HepG2 (cell line): ENCODE data around the gene SCRT2. TPM values are rescaled to one million over a fixed set of nuclear protein-coding genes. Genes with fewer than 3 reads are reported as not detected.

Source experiments
- ATAC-seq: fragments of 200-7000 bp; cut with Tn5 transposase; 3 replicates; pipeline ENCODE4 v1.9.1; 2020; ENCODE audit warnings: mild to moderate bottlenecking, moderate library complexity
- BruUV-seq: library from RNA; stranded (reverse); fragments of 400-500 nt; replicated peaks from 2 replicates; lab custom pipeline; 2021; lab: Mats Ljungman, UMichigan
- CTCF ChIA-PET: fragments of 300-600 bp; formaldehyde crosslinking; extraction: SDS; loops from one replicate; lab custom pipeline; 2021; ENCODE audit warnings: low total read pairs, inconsistent platforms, low intra/inter-chr PET ratio; lab: Yijun Ruan, JAX
- POLR2A ChIA-PET: fragments of 350-600 bp; sonication (Branson Sonifier 250); formaldehyde crosslinking; loops from one replicate; lab custom pipeline; 2020; ENCODE audit warnings: antibody characterized with exemption, inconsistent platforms; lab: Yijun Ruan, JAX
- DNase-seq: peaks from one replicate; pipeline ENCODE4 v3.0.0-alpha.2; 2015; ENCODE audit warnings: low spot score
- FAIRE-seq: peaks from 3 replicates; lab custom pipeline; 2011; peaks lifted over from hg19 to GRCh38; lab: Jason Lieb, UNC
- H2AFZ ChIP-seq: one replicate; pipeline ENCODE4 v1.6.1; 2011; ENCODE audit warnings: low read length, inconsistent platforms
- H3K27ac ChIP-seq: fragments of 300-600 bp; 3 replicates; pipeline ENCODE4 v1.8.0; 2011; ENCODE audit warnings: mixed run types, mild to moderate bottlenecking, mixed read lengths, low read length, inconsistent platforms; ENCODE audit not compliant: insufficient read depth; ENCODE audit errors: extremely low read length
- H3K27me3 ChIP-seq, 2 experiments: fragments of 200-600 bp in 1 of 2; 2 replicates in 1 of 2; 3 replicates in 1 of 2; pipeline versions ENCODE4 v1.6.0 to v1.8.0; 2011; ENCODE audit warnings: low read length in 2 of 2, mild to moderate bottlenecking in 2 of 2, moderate library complexity in 2 of 2, inconsistent platforms in 1 of 2; ENCODE audit not compliant: insufficient read depth in 2 of 2, control insufficient read depth in 1 of 2
- H3K36me3 ChIP-seq, 2 experiments: fragments of 200-600 bp in 1 of 2; replicated peaks in 1 of 2; 2 replicates in 1 of 2; 3 replicates in 1 of 2; pipeline versions ENCODE4 v1.5.1 to v1.8.0; 2011; ENCODE audit warnings: low read length in 2 of 2, inconsistent platforms in 1 of 2; ENCODE audit not compliant: insufficient read depth in 2 of 2, control insufficient read depth in 1 of 2
- H3K4me1 ChIP-seq: 2 replicates; pipeline ENCODE4 v1.5.1; 2012; ENCODE audit warnings: low read length, inconsistent platforms; ENCODE audit not compliant: insufficient read depth
- H3K4me2 ChIP-seq: 2 replicates; pipeline ENCODE4 v1.6.0; 2011; ENCODE audit warnings: low read depth, low read length, inconsistent platforms
- H3K4me3 ChIP-seq, 3 experiments: fragments of 200-600 bp in 1 of 3; sonication (generic), shearing (Covaris generic) in 1 of 3; replicated peaks in 1 of 3; 2 replicates each; pipeline ENCODE4 v1.5.1; 2011 to 2016; ENCODE audit warnings: low read length in 3 of 3, inconsistent platforms in 2 of 3, low read depth in 2 of 3, mild to moderate bottlenecking in 2 of 3, control low read depth in 1 of 3, mixed read lengths in 1 of 3; ENCODE audit not compliant: insufficient read depth in 1 of 3
- H3K79me2 ChIP-seq: one replicate; pipeline ENCODE4 v1.6.1; 2011; ENCODE audit warnings: low read length, inconsistent platforms; ENCODE audit not compliant: insufficient read depth
- H3K9ac ChIP-seq: 2 replicates; pipeline ENCODE4 v1.6.0; 2011; ENCODE audit warnings: mild to moderate bottlenecking, low read depth, low read length, inconsistent platforms; ENCODE audit not compliant: insufficient read depth
- H3K9me3 ChIP-seq: 2 replicates; pipeline ENCODE4 v1.5.1; 2012; ENCODE audit warnings: mild to moderate bottlenecking, low read length
- H4K20me1 ChIP-seq: 2 replicates; pipeline ENCODE4 v1.6.0; 2011; ENCODE audit warnings: inconsistent platforms, mild to moderate bottlenecking, low read length, moderate library complexity; ENCODE audit not compliant: insufficient read depth
- ELK4 ChIP-seq: sonication (generic); formaldehyde crosslinking; IDR thresholded peaks from 2 replicates; pipeline ENCODE4 v1.9.0; 2021; ENCODE audit warnings: missing genetic modification reagents, borderline replicate concordance
- GABPB1 ChIP-seq: IDR thresholded peaks from 2 replicates; pipeline ENCODE4 v1.6.1; 2016; ENCODE audit warnings: mild to moderate bottlenecking, missing genetic modification reagents, moderate library complexity, missing compliant biosample characterization
- HIVEP1 ChIP-seq: sonication (generic); formaldehyde crosslinking; IDR thresholded peaks from 2 replicates; pipeline ENCODE4 v1.4.0; 2020; ENCODE audit warnings: mild to moderate bottlenecking, missing genetic modification reagents
- MAZ ChIP-seq, 2 experiments: sonication (generic) in 1 of 2; formaldehyde crosslinking in 1 of 2; IDR thresholded peaks; 2 replicates each; pipeline versions ENCODE4 v1.5.0 to v1.6.1; 2012 to 2020; ENCODE audit warnings: low read depth in 2 of 2, mild to moderate bottlenecking in 2 of 2, borderline replicate concordance in 1 of 2, improper control_type of control experiment in 1 of 2, low read length in 1 of 2, missing genetic modification reagents in 1 of 2, moderate library complexity in 1 of 2
- ZHX2 ChIP-seq, 2 experiments: sonication (generic) in 1 of 2; formaldehyde crosslinking in 1 of 2; IDR thresholded peaks; 2 replicates each; pipeline versions ENCODE4 v1.6.1 to v1.9.0; 2014 to 2022; ENCODE audit warnings: antibody characterized with exemption in 1 of 2, borderline replicate concordance in 1 of 2, inconsistent platforms in 1 of 2, low read depth in 1 of 2, missing genetic modification reagents in 1 of 2
- ZNF446 ChIP-seq: sonication (generic); formaldehyde crosslinking; IDR thresholded peaks from 2 replicates; pipeline ENCODE4 v1.5.0; 2020; ENCODE audit warnings: mild to moderate bottlenecking, missing genetic modification reagents
- ZNF547 ChIP-seq: sonication (generic); formaldehyde crosslinking; IDR thresholded peaks from 2 replicates; pipeline ENCODE4 v1.5.1; 2020; ENCODE audit warnings: mild to moderate bottlenecking, missing genetic modification reagents
- ZNF75D ChIP-seq: sonication (generic); formaldehyde crosslinking; IDR thresholded peaks from 2 replicates; pipeline ENCODE4 v1.8.1; 2023; ENCODE audit warnings: missing genetic modification reagents, mild to moderate bottlenecking, borderline replicate concordance
- ZNF883 ChIP-seq: sonication (generic); formaldehyde crosslinking; IDR thresholded peaks from 2 replicates; pipeline ENCODE4 v1.5.1; 2020; ENCODE audit warnings: mild to moderate bottlenecking, missing genetic modification reagents; ENCODE audit errors: not compliant biosample characterization
- WGBS: methylation state at CpG from one replicate; pipeline ENCODE4 v1.1.6; 2017; ENCODE audit warnings: low lambda C conversion rate; 5-methylcytosine and 5-hydroxymethylcytosine counted together
- in situ Hi-C: cut with HindIII; loops from 2 replicates; pipeline ENCODE4 v1.10.0; 2017; ENCODE audit warnings: low pct_unique_long_range_greater_than_20kb; ENCODE audit not compliant: extremely low pct_ligation_motif_present
- intact Hi-C: fragments of 100-400 bp; cut with micrococcal nuclease; formaldehyde crosslinking; loops from one replicate; pipeline ENCODE4 v1.10.0; 2022; ENCODE audit not compliant: unreplicated experiment
- polyA plus RNA-seq, 8 experiments: library from polyadenylated mRNA; depleted of rRNA in 3 of 8; stranded (reverse) in 7 of 8; unstranded in 1 of 8; fragments of >200 nt; fragmentation: Illumina TruSeq in 4 of 8; extraction: Trizol in 4 of 8; gene quantifications; 2 replicates each; pipeline versions ENCODE4 v1.2.1 to v1.2.3, GENCODE V29; 2011 to 2016; ENCODE audit warnings: low read depth in 4 of 8, missing spikeins in 1 of 8, mixed read lengths in 1 of 8; ENCODE audit not compliant: insufficient read depth in 1 of 8
- total RNA-seq, 5 experiments: library from RNA; depleted of rRNA; stranded (reverse); fragments of >200 nt; fragmentation: Illumina TruSeq; extraction: Trizol; gene quantifications; 2 replicates each; pipeline ENCODE4 v1.2.3, GENCODE V29; 2016; ENCODE audit warnings: low read depth in 1 of 5

Gene SCRT2
- total and polyA plus RNA-seq, 2 of the 13 experiments (the other 11 are each of a cell fraction or from before 2014, with no cell fraction given): not detected

GRCh38 chr20:661474-662270 is 13.9 kb downstream of the SCRT2 start:
- in situ Hi-C loops (no loop called here), intact Hi-C loops (no loop called here)
- no peak for DNase-seq
- peak; percentile 76 for ATAC-seq
- no peak overlapping the region for H2AFZ ChIP-seq
- peak overlapping the region in 2 of 3 experiments; percentile 28 to 60; a peak in 3 of 6 replicates for H3K4me3 ChIP-seq
- H3K27me3 ChIP-seq: peaks cover 13 to 89% of the 10 kb centered on the region in 2 experiments; a peak in 4 of 5 replicates
- 29% methylated on average over 29 of the region's 29 CpGs for WGBS
- H3K9me3 ChIP-seq: no peaks in the 10 kb centered on the region
- POLR2A ChIA-PET: no interaction called here
- H4K20me1 ChIP-seq: no peaks in the 10 kb centered on the region
- no peak overlapping the region for H3K9ac ChIP-seq
- H3K27ac ChIP-seq: no peak overlapping the region
- peak overlapping the region; percentile 76 for H3K4me2 ChIP-seq
- H3K36me3 ChIP-seq: no peaks in the 10 kb centered on the region
- BruUV-seq: no TSS peak
- H3K79me2 ChIP-seq: no peaks in the 10 kb centered on the region
- CTCF ChIA-PET: interaction anchor here (1.1 kb wide), 1 partner anchor 9 kb away, joined by 3 read pairs; no protein-coding TSS in a partner anchor
- FAIRE-seq: no peak
- peaks cover 21% of the 10 kb centered on the region for H3K4me1 ChIP-seq
- TF ChIP-seq GABPB1 (peak; percentile 37; the same call in 1 of the 2 replicates), ELK4 (CRISPR knock-in tag) (no peak), ZNF75D (CRISPR knock-in tag) (0 out of 2 replicates have a peak, but pooled peaks have one; percentile 81), MAZ (IDR thresholded peaks at IDR 0.05; ENCODE audit: borderline replicate concordance, low read depth, low read length) (no peak), MAZ (CRISPR knock-in tag; IDR thresholded peaks at IDR 0.05; ENCODE audit: low read depth) (0 out of 2 replicates have a peak, but pooled peaks have one; percentile 33), ZNF446 (CRISPR knock-in tag) (0 out of 2 replicates have a peak, but pooled peaks have one; percentile 58), ZHX2 (IDR thresholded peaks at IDR 0.05; ENCODE audit: low read depth) (no peak), ZHX2 (CRISPR knock-in tag; IDR thresholded peaks at IDR 0.05; ENCODE audit: borderline replicate concordance) (no peak), HIVEP1 (CRISPR knock-in tag) (peak; percentile 36; the same call in 1 of the 2 replicates), ZNF883 (CRISPR knock-in tag) (no peak), ZNF547 (CRISPR knock-in tag) (peak; percentile 31; the same call in 1 of the 2 replicates)
